SK-N-MC (cell line): ENCODE data around the gene LY6G6D.

Experiments
- EZH2 ChIP-seq: fragments of 200-600 bp; sonication (generic); IDR thresholded peaks from one replicate; pipeline ENCODE4 v1.6.1; 2017; ENCODE audit warnings: antibody characterized with exemption
- FOXP2 ChIP-seq: optimal IDR thresholded peaks from 2 replicates; pipeline ENCODE3; 2011; ENCODE audit warnings: mild to moderate bottlenecking, moderate library complexity; ENCODE audit not compliant: insufficient read depth; ENCODE audit errors: extremely low read length, control extremely low read depth
- POLR2AphosphoS5 ChIP-seq: IDR thresholded peaks from 2 replicates; pipeline ENCODE4 v1.6.1; 2012; ENCODE audit warnings: mild to moderate bottlenecking, low read depth, low read length, borderline replicate concordance

- no peak for TF ChIP-seq EZH2
- no peak for TF ChIP-seq POLR2AphosphoS5
- TF ChIP-seq FOXP2, result no peak
Observed at GRCh38 chr6:31708224-31708623, 6.9 kb upstream of the LY6G6D start.
